Measurements from ENCODE around the gene RABL3.
"Not testable (repeated sequence)": the region's sequence is repeated elsewhere in the genome, so short reads cannot be mapped to it uniquely, and the experiment has no call there.

Gene RABL3

DNA sequence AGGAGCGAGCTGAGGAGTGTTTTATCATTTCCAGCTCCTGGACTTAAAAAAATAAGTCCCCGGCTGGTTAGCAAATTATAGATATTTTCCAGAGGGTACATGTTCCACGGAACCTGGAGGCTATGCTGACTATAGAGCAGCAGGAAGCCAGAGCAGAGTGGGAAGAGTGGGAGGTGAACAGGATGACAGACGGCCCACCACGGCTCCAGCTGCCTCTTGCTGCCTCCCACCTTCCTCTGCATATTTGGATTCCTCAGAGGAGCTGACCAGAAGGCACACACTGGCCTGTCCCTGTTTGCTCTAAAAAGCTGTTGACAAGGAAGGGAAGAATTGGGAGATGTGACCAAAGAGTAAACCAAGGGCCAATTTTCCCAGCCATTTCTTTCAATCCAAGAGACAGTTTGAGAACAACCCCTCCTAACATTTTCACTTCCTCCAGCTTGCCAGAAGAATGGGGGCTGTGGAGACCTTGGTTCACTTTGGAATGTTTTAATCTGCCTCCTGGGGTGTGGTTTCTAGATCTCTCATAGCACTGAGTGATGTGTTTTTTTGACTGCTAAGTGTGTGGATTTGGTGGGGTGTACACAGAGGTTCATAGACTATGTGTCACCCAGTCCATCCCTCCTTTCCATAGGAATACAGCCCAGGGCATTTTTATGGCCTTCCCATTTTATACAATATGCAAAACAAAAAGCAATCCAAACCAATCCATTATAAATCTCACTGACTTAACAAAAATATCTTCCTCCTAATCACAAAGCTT, 97.1 kb downstream of the RABL3 start:
- no peak for DNase-seq (ENCODE audit: low read depth)

DNA sequence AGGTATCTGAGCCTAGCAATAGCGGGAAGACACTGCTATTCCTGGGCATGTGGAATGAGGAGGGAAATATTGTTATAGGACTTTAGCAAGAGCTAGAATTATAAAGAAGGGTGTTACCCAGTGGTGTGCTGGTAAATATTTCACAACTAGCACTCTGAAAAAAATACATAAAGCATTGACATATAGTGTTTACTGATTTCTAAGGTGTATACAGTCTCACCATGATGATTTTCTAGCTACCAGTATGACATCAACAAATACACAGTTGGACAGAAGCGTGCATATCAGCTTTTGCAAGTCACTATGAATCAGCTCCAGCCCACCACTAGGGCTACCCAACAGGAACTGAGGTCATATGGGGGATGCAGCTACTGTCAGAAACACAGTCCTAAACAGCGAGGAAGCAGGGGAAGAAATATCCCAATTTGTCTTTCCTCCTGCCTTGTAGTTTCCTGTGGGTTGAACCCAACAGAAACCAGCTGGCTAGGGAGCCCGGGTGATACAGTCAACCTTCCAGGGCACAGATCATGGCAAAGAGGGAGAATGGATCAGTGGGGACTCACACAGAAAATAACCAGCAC, 99.9 kb downstream of the RABL3 start:
- no peak for DNase-seq (ENCODE audit: low read depth)

DNA sequence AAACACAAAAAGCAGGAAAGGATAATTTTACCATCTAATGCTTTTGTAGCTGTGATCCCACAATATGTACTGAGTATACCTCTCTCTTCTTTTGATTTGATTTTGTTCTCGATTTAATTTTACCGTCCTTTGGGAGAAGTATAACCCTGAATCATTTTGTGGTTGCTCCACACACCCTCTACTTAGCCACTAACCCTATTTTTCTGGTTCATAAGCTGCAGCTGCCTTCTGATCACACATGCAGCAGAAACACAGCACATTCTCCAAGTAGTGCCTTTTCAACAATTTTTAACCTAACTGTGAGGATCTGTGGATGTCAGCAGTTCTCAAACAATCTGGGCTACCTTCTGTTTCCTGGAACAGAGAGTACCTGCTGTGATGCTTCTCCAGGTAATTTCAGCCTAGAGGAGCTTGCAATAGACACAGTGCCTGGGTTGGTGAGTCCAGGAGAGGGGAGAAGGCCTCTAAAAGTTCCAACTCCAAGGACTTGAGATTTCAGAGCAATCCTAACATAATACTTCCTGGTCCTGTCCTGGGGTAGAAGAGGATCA, 100.5 kb downstream of the RABL3 start:
- no peak for DNase-seq (ENCODE audit: low read depth)

DNA sequence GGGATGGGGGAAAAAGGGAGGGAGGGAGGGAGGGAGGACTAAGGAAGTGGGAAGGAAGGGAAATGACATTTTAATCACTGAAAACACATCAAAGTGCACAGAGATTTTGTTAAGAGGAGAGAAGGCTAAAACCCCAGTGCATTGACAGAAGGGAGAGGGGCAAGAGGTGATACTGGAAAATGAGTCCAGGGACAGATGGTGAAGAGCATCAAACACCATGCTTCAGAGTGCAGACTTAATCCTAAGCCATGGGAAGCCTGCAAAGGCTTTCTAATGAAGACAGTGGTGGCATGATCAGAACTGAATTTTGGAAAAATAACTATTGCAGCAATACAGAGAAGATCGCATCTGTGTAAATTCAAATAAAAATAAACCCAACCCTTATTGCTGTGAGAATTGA, 102.1 kb downstream of the RABL3 start:
- no peak for DNase-seq (ENCODE audit: low read depth)

DNA sequence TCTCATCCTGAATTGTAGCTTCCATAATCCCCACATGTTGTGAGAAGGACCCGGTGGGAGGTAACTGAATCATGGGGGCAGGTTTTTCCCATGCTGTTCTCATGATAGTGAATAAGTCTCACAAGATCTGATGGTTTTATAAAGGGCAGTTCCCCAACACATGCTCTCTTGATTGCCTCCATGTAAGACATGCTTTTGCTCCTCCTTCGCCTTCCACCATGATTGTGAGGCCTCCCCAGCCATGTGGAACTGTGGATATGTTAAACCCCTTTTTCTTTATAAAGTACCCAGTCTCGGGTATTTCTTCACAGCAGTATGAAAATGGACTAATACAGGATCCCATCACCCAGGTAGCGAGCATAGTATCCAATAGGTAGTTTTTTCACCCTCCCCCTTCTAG, 103.5 kb downstream of the RABL3 start:
- not testable (repeated sequence) for DNase-seq (ENCODE audit: low read depth)

DNA sequence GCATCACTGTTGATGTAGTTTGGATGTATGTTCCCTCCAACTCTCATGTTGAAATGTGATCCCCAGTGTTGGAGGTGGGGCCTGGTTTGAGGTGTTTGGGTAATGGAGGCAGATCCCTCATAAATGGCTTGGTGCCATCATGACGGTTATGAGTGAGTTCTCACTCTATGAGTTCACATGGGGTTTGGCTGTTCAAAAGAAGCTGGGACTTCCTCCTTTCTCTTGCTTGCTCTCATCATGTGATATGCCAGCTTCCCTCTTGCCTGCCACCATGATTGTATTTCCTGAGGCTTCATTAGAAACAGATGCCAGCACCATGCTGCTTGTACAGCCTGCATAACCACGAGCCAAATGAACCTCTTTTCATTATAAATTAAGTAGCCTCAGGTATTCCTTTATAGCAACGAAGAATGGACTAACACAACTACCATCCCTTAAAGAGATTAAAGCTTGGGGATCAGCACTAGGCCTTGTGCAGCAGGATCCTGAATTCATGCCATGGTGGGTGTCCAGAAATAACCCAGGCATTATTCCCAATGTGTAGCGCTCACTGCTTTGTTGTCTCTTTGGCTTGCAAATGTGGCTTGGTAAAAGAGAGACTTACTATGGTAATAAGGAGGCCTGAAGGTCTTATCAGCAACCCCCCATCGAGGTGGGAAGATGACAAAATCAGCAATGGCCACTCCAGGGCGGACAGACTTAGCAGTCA, 104.3 kb downstream of the RABL3 start:
- DNase-seq (ENCODE audit: low read depth), result no peak

DNA sequence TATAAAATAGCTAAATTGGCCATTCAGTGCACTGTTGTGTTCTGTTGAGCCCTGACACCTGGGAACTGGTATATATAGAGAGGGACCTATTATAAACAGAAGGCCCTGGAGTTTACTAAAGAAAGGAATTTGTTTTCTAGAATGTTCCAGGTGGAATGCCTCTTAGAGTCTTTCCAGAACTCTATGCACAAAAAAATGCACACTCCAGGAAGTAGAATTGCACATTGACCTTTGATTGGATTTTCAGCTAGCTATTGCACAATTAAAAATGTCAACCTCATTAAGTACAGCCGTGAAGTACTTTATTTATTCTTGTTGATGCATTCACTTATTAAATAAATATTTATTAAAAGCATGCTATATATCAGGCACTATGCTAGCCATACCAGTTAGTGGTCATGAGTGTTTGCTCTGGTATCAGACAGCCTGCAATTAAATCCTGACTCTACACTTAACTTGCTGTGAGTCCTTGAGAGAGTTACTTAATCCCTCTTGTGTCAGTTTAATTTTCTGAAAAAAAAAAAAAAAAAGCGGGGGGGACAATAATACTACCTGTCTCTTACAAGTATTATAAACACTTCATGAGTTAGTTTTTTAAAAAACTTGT, 105.4 kb downstream of the RABL3 start:
- no peak for DNase-seq (ENCODE audit: low read depth)
